AG20443 (cell line): ENCODE data around the gene SMIM5.
"Not testable (repeated sequence)": the region's sequence is repeated elsewhere in the genome, so short reads cannot be mapped to it uniquely, and the experiment has no call there.

ENCODE experiments used
- DNase-seq: peaks from one replicate; pipeline ENCODE4 v3.0.0; 2012; ENCODE audit warnings: low spot score, mixed read lengths

Gene SMIM5

GRCh38 chr17:75624714-75625345 is 8.4 kb upstream of the SMIM5 start:
- DNase-seq, result no peak

GRCh38 chr17:75625813-75626486 is 7.3 kb upstream of the SMIM5 start:
- DNase-seq, result peak; percentile 61

GRCh38 chr17:75626496-75627038 is 6.7 kb upstream of the SMIM5 start:
- no peak for DNase-seq

GRCh38 chr17:75627094-75627493 is 6.1 kb upstream of the SMIM5 start:
- no peak for DNase-seq

- no peak for DNase-seq
Observed at GRCh38 chr17:75628425-75628824, 4.8 kb upstream of the SMIM5 start.

DNA sequence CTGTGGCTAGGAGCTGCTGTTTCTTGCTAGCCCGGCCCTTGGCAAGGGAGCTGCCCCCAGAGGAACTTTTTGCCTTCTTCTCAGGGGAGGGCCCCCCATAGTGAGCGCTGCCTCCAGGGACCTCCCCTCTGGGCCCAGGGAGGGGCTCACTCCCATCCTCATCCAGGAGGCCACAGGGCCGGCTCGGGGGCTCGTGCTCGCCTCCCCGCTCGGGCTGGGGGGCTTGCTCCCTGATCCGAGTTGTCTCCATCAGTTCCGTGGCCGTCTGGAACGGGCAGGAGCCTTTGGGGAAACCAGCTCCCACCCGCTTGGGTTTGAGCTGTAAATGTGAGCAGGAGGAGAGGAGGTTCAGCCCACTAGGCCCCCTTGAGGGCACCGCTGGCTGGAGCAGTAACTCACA is 4.1 kb upstream of the SMIM5 start:
- no peak for DNase-seq

GRCh38 chr17:75630071-75630917 is 2.9 kb upstream of the SMIM5 start:
- DNase-seq, result no peak

DNA sequence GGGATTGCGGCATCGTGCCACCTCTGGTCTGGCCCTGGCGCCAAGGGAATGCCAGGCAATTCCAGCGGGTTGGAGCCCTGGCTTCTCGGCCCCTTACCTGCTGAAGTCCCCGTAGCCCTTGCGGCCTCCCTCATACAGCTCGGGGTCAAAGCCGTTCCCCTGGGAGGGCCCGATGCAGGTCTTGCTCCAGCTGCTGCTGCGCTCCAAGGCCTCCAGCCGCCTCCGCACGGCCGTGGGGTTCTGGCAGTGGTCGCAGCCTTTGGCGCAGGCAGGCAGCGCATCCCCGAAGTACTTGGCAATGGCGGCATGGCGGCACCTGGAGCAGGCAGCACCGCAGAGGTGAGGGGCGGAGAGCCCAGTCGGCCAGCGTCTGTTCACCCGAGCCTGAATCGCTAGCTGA is 1.9 kb upstream of the SMIM5 start:
- DNase-seq, result no peak

- DNase-seq, result no peak
Observed at GRCh38 chr17:75632428-75632827, 806 bp upstream of the SMIM5 start.

- DNase-seq, result peak; percentile 96
Observed at GRCh38 chr17:75633486-75634375, 497 bp downstream of the SMIM5 start.

- no peak for DNase-seq
Observed at GRCh38 chr17:75634376-75634740, 1.1 kb downstream of the SMIM5 start.

DNA sequence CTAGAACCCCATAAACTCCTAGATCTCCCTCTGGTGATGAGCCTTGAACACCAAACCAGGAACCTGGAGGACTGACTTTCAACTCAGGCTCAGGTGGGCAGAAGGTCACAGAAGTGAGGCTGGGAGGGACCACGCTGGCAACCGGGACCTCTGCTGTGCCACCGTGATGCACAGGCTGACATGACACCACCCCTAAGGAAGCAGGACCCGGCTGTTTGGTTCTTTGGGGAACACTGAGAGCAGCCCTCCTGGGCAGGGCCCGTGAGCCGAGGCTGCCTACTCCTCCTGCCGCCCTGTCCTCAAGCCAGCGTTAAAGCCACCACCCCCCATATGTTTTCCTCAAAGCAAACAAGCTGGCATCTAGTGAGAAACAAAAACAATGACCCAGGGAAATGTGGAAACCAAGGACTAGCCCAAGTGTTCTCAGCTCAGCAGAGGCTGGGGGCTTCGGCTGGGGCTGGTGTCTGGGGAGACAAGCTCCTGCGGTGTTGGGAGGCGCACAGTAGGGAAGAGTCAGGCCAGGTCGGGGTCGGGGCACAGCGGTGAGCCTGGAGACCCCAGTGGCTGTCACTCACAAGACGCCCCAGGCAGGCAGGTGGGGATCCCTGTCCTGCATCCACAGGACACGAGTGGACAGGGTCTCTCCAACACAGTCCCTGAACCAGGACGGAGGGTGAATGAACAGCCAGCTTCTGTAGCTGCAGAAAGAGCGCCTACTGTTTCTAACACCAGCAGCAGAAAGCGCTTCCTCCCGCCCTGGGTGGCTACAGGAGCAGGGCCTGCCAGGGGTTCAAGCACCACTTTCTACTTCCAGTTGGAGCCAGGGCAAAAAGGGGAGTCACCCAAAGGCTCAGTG is 1.7 kb downstream of the SMIM5 start:
- DNase-seq, result no peak

DNA sequence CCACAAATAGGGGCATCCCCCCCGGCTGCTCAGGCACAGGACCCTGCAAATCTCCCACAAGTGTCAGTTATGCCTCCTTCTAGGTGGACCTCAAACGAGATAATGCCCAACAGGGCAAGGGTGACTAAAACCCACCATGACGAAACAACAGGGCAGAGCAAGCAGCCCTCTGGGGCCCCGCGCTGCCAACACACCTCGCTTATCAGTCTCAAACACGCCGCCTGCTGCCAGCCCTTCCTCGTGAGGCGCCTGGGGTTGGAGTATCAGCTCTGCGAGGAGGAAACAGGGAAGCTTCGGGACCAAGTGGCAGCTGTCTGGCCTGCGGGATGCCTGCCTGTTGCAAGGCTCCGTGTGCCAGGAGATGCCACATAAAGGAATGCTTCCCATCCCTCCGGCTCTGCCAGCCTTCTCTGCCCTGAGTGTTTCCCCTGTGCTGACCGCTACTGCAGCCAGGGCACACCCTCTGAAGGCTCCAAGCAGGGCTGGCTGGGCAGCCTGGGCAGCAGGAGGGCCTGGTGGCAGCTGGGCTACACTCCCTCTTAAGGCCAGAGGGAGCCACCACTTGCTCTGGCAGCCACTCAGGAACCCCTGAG is 2.5 kb downstream of the SMIM5 start:
- no peak for DNase-seq

DNA sequence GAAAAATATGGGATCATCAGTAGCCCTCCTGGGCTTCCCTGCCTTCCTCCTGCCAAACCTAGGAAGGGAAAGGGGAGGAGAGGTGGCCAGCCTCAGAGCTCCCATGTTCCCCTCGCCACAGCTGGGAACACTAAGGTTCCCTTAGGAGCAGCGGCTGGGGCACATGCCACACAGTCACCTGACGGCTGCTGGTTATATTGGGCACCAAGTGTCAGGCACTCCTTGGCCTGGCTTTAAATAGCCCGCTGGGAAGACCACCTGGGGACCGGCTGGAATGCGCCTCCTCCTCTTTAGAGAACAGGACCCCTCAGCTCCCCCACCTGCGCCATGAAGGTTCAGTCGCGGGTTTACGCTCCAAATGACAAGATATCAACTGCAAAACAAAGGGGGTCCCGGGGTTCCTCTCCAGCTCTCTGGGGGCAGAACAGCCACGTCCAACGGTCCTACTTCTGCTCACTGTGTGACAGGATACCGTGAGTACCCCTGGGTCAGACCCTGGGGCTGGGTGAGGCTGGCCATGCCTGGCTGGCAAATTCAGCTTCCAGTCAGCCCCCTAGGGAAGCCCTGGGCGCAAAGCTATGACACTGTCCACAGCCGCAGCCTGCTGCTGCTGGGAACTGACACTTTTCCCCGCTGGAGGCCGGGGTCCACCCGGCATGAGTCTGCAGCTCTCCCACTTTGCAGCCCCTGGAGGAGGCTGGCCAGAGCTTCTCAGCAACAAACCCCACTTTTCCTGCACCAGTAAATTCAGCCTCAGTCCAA is 3.3 kb downstream of the SMIM5 start:
- no peak for DNase-seq

- DNase-seq, result no peak
Observed at GRCh38 chr17:75637143-75637538, 3.9 kb downstream of the SMIM5 start.

- DNase-seq, result no peak
Observed at GRCh38 chr17:75637551-75637950, 4.3 kb downstream of the SMIM5 start.

- DNase-seq, result not testable (repeated sequence)
Observed at GRCh38 chr17:75638039-75638438, 4.8 kb downstream of the SMIM5 start.

- DNase-seq, result no peak
Observed at GRCh38 chr17:75638893-75639292, 5.7 kb downstream of the SMIM5 start.

DNA sequence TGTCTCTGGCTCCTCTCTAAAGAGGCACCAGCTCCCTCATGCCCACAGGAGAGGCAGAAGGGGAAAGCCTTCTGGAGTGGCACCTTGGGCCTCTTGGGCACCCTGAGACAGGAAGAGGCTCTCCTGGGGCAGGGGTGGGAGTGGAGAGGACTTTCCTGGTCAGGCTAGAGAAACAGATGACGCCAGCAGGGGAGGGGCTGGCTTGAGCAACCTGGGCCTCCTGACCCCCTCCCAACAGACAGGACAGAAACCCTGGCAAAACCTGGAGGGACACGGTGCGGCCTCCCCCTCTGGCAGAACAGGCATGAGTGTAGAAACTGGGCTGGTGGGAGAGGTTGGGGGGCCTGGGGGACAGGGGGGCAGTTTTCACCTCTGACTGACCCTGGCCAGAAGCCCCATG is 6.1 kb downstream of the SMIM5 start:
- DNase-seq, result no peak
